G401 (cell line): ENCODE results near the gene MOCS1. TPM values are rescaled to one million over a fixed set of nuclear protein-coding genes. Genes with fewer than 3 reads are reported as not detected.
"Not testable (repeated sequence)": the region's sequence is repeated elsewhere in the genome, so short reads cannot be mapped to it uniquely, and the experiment has no call there.

Source experiments
- DNase-seq: peaks from one replicate; pipeline ENCODE4 v3.0.0-alpha.2; 2015; ENCODE audit warnings: low spot score
- in situ Hi-C: cut with HindIII; loops from 2 replicates; pipeline ENCODE4 v1.10.0; 2016; ENCODE audit warnings: low sequenced_read_pairs, mixed read lengths
- total RNA-seq: library from RNA; depleted of rRNA; stranded (reverse); fragments of >200 nt; shearing (Covaris generic); gene quantifications from 2 replicates; pipeline ENCODE4 v1.2.3, GENCODE V29; 2014; rRNA removed

The MOCS1 gene
- 1.3 and 12.0 TPM in 2 replicates for total RNA-seq

GRCh38 chr6:39934131-39934757, at the start of gene MOCS1:
TSS of gene MOCS1 (minus strand) at chr6:39934462. CDS start at chr6:39934417, 45 bp downstream.
- DNase-seq: peak; percentile 89
- in situ Hi-C loops: no loop called here

GRCh38 chr6:39984051-39984450, 49.8 kb upstream of the MOCS1 start:
- no peak for DNase-seq
- in situ Hi-C loops: no loop called here

- in situ Hi-C loops: no loop called here
Measured at GRCh38 chr6:39983193-39983592, 48.9 kb upstream of the MOCS1 start.

GRCh38 chr6:39982720-39983119, 48.5 kb upstream of the MOCS1 start:
- in situ Hi-C loops: no loop called here
- DNase-seq: no peak

More at GRCh38 chr6:39983193-39983592, 48.9 kb upstream of the MOCS1 start:
- DNase-seq: no peak

GRCh38 chr6:39980839-39981580, 46.7 kb upstream of the MOCS1 start:
- in situ Hi-C loops: no loop called here
- DNase-seq: peak; percentile 77

- DNase-seq: no peak
- in situ Hi-C loops: no loop called here
Measured at GRCh38 chr6:39979461-39980328, 45.4 kb upstream of the MOCS1 start.

GRCh38 chr6:39978240-39978639, 44.0 kb upstream of the MOCS1 start:
- in situ Hi-C loops: no loop called here

GRCh38 chr6:39973661-39974060, 39.4 kb upstream of the MOCS1 start:
- in situ Hi-C loops: no loop called here
- no peak for DNase-seq

More at GRCh38 chr6:39978240-39978639, 44.0 kb upstream of the MOCS1 start:
- DNase-seq: no peak

- in situ Hi-C loops, DNase-seq: not testable (repeated sequence)
Measured at GRCh38 chr6:39972717-39973116, 38.5 kb upstream of the MOCS1 start.

GRCh38 chr6:39971131-39971530, 36.9 kb upstream of the MOCS1 start:
- DNase-seq, in situ Hi-C loops: not testable (repeated sequence)

GRCh38 chr6:39965751-39966150, 31.5 kb upstream of the MOCS1 start:
- in situ Hi-C loops: no loop called here
- no peak for DNase-seq

- in situ Hi-C loops: no loop called here
- no peak for DNase-seq
Measured at GRCh38 chr6:39964530-39964929, 30.3 kb upstream of the MOCS1 start.

- in situ Hi-C loops: no loop called here
- DNase-seq: no peak
Measured at GRCh38 chr6:39964094-39964493, 29.8 kb upstream of the MOCS1 start.

- no peak for DNase-seq
- in situ Hi-C loops: no loop called here
Measured at GRCh38 chr6:39962831-39963230, 28.6 kb upstream of the MOCS1 start.

- DNase-seq: no peak
- in situ Hi-C loops: no loop called here
Measured at GRCh38 chr6:39961178-39961577, 26.9 kb upstream of the MOCS1 start.

- in situ Hi-C loops: no loop called here
- no peak for DNase-seq
Measured at GRCh38 chr6:39958947-39959346, 24.7 kb upstream of the MOCS1 start.

- no peak for DNase-seq
- in situ Hi-C loops: no loop called here
Measured at GRCh38 chr6:39956936-39957335, 22.7 kb upstream of the MOCS1 start.

- in situ Hi-C loops: no loop called here
- DNase-seq: no peak
Measured at GRCh38 chr6:39953076-39953618, 18.9 kb upstream of the MOCS1 start.

GRCh38 chr6:39952167-39952566, 17.9 kb upstream of the MOCS1 start:
- in situ Hi-C loops: no loop called here
- no peak for DNase-seq

- in situ Hi-C loops: no loop called here
- no peak for DNase-seq
Measured at GRCh38 chr6:39951716-39952115, 17.5 kb upstream of the MOCS1 start.
